GM11168 (cell line): ENCODE results near the gene HAUS1.

ENCODE experiments used
- in situ Hi-C: fragments of 300-500 bp; cut with MboI; formaldehyde crosslinking; loops from one replicate; pipeline ENCODE4 v1.12.0; 2022; ENCODE audit warnings: low sequenced_read_pairs; ENCODE audit not compliant: unreplicated experiment

The HAUS1 gene

DNA sequence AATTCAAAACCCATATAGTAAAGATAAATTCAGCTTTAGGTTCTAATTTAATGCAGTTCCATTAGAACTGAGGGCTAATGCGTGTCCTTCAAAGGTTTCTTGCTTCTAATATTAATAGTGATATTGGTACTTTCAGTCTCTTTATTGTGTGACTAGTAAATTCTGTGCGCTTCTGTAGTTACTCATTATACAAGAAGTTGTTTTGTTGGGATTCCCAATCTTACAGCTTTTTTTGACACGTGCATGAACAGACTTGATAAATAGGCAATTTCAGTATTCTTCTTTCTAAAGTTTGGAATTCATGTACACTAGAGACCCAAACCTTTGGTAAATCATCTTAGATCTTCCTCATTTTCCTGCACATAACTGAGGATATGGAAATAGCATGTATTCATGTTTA lies 71.8 kb downstream of the HAUS1 start:
- in situ Hi-C loops = no loop called here
